AG10803 (cell line): ENCODE data around the gene C12orf75.
A peak's percentile ranks its signal among the peaks of the same experiment; 100 is the strongest.

Source experiments
- DNase-seq: peaks from one replicate; pipeline ENCODE4 v3.0.0; 2010; ENCODE audit warnings: low read depth
- H3K4me3 ChIP-seq: 2 replicates; pipeline ENCODE4 v1.5.1; 2011; ENCODE audit warnings: mild to moderate bottlenecking, low read length, control low read depth
- TF ChIP-seq, protein P1 (sequence below): conservative IDR thresholded peaks from 2 replicates; pipeline ENCODE4 v1.5.1; 2011; ENCODE audit warnings: mild to moderate bottlenecking, low read length, control low read depth, inconsistent platforms

Gene C12orf75

DNA sequence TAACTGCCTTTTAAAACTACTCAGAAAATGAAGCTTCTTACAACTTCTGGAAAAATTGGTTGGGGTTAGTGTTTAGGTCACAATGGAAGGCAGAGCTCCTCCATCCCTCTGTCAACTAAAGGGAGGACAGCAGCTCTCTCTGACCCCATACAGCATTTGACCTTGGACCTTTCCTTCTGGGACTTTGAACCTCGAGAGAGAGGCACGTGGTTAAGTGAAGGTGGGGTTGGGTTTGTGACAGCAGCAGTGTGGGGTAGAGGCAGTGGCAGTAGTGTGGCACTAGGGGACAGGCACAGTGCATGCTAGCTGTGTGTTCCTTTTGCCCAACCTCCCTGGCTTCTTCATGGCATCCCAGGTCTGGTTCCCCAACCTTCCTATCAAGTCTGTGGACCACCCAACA lies 9.4 kb upstream of the C12orf75 start:
- TF ChIP-seq, protein P1, sequence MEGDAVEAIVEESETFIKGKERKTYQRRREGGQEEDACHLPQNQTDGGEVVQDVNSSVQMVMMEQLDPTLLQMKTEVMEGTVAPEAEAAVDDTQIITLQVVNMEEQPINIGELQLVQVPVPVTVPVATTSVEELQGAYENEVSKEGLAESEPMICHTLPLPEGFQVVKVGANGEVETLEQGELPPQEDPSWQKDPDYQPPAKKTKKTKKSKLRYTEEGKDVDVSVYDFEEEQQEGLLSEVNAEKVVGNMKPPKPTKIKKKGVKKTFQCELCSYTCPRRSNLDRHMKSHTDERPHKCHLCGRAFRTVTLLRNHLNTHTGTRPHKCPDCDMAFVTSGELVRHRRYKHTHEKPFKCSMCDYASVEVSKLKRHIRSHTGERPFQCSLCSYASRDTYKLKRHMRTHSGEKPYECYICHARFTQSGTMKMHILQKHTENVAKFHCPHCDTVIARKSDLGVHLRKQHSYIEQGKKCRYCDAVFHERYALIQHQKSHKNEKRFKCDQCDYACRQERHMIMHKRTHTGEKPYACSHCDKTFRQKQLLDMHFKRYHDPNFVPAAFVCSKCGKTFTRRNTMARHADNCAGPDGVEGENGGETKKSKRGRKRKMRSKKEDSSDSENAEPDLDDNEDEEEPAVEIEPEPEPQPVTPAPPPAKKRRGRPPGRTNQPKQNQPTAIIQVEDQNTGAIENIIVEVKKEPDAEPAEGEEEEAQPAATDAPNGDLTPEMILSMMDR = no peak
- no peak overlapping the region for H3K4me3 ChIP-seq
- no peak for DNase-seq

DNA sequence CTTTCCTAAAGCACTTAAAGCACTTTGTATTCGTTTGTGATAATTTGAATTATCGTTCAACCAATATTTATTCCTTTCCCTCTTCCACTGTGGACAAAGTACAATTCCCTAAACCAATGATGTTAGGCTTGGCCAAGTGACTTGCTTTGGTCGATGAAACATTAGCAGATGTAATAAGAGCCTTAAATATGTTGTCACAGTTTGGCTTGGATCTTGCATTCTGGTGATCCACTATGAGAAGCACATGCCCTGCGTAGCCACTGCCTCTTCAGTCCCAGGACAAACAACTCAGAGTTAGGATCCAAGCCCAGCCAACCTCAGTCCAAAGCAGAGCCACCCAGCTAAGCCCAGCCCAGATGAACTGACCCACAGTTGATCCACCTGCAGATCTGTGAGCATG lies 8.4 kb upstream of the C12orf75 start:
- DNase-seq = peak; percentile 91
- TF ChIP-seq, protein P1 = no peak
- H3K4me3 ChIP-seq = no peak overlapping the region

DNA sequence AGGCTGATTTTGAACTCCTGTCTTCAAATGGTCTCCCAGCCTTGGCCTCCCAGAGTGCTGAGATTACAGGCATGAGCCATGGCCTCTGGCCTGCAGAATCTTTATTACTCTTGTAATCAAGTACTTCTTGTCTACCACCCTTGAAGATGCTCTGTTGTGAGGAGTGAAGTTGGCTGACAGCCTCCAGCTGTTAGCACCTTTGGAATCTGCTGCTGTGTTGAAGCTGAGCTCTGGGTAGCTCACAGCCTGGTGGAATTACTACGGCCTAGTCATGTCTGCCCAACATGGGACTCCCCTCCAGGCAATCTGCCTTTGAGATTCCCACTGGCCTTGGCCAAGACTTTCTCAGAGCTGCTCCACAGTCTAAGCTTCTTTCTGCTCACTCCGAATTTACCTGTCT lies 5.8 kb upstream of the C12orf75 start:
- no peak overlapping the region for H3K4me3 ChIP-seq
- TF ChIP-seq, protein P1 = no peak
- no peak for DNase-seq

DNA sequence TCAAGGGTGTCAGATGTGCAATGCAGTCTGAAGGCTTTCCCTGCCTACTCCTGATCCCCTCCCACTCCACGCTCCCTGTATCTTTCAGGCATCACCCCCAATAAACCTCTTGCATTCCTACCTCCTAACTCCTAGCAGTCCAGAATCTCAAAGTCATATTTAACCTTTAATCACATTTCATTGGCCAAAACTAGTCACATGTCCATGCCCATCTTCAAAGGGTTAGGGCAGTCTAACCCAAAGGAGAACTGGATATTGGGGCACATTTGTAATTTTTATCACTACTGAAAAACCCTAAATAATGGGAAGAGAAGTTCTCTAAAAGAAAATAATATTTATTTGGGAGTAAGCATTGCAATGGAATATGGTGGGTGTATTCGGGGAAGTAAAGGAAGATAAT lies 5.4 kb upstream of the C12orf75 start:
- H3K4me3 ChIP-seq = no peak overlapping the region
- TF ChIP-seq, protein P1 = no peak
- DNase-seq = no peak

DNA sequence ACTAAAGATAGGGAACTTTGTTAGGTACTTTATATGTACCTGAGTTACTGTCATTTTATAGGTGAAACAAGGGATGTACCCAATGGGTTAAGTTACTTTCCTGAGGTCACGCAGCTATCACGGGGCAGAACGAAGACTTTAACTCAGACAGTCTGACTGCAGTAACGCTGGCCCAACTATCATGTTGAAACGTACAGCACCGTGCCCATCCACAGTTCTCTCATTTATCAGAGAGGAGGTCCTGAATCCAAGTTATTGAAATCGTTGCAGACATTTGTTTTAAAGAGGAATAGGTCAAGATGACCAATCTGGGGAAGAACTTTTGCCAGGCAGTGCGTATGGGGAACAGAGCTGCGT lies 587 bp upstream of the C12orf75 start:
- TF ChIP-seq, protein P1 = no peak
- H3K4me3 ChIP-seq = peak overlapping the region; percentile 58
- DNase-seq = no peak

DNA sequence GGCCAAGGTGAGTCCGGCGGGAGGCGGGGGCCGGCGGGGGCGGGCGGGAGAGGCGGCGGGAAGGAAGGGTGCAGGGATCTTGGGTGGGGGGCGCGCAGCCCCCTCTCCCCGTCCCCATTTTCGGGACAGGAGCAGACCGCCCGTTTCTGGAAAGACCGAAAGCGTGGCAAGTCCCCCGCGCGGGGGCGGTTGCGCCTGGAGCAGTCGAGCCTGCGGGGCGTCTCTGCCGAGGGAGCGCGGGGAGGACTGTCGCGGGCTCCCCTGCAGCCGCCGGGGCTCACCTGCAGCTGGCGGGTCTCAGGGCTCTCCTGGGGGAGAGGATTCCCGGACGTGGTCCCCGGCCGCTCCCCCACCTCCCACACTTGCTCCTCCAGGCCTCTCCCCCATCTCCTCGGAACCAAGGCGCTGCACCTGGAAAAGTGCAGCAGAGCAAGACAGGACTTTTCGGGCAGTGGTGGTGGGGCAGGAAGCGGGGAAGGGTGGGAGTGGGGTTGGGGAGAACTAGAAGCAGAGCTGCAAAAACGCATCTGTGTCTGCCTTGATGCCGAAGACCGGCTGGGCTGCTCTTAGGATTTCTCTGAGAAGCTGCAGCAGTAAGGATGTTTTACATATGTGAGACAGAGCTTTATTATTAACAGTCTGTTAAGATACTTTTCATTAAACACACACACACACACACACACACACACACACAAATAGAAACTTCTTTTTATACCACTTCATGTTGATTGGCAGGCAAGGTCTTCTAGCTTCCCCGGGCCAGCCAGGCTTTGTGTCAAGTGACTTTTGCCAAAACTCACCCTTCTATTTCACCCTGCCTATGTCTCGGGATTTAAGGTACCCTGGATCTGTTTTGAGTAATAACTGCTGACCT lies 677 bp downstream of the C12orf75 start:
- TF ChIP-seq, protein P1 = no peak
- peak overlapping the region; percentile 83 for H3K4me3 ChIP-seq
- no peak for DNase-seq

DNA sequence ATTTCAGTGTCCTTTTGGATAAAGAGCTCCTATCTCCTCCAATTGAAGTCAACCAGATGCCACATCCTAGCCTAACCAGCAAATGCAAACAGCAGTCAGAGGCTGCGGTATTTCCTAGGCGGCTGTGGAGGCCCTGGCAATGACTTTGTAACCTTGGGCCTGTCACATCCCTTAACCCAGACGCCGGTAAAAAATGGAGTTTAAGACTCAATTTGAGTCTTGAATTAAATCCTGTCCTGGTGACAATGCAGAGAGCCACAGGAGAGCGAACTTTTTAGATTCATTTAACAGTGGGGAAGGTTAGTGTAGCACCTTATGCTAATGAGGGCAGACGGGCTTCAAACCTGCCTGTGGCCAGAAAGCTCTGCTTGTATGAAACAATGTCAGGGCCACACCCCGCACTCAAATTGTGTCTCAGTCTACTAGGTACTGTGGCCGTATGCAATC lies 1.3 kb downstream of the C12orf75 start:
- H3K4me3 ChIP-seq = peak overlapping the region; percentile 83
- DNase-seq = no peak
- TF ChIP-seq, protein P1 = no peak

DNA sequence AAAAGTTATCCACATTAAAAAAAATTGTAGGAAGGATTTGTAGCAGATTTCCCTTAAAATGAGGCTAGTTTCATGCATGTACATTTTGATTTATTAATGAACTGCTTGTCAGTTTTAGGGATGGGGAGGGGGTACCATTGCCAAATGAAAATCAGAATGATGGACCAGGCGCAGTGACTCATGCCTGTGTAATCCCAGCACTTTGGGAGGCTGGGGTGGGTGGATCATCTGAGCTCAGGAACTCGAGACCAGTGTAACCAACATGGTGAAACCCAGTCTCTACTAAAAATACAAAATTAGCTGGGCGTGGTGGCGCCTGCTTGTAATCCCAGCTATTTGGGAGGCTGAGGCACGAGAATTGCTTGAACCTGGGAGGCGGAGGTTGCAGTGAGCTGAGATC lies 1.8 kb downstream of the C12orf75 start:
- peak overlapping the region; percentile 83 for H3K4me3 ChIP-seq
- peak; percentile 69 for DNase-seq
